ENCODE results near the gene SCAANT1.

Gene SCAANT1

GRCh38 chr3:63911873-63912767 is at the start of gene SCAANT1:
Gene SCAANT1 (minus strand): TSS chr3:63912383.
- DNase-seq = peak; percentile 83 to 85

GRCh38 chr3:63961891-63962290 is 49.7 kb upstream of the SCAANT1 start:
- no peak for DNase-seq

- no peak for DNase-seq
Measured at GRCh38 chr3:63960048-63960711, 48.0 kb upstream of the SCAANT1 start.

DNA sequence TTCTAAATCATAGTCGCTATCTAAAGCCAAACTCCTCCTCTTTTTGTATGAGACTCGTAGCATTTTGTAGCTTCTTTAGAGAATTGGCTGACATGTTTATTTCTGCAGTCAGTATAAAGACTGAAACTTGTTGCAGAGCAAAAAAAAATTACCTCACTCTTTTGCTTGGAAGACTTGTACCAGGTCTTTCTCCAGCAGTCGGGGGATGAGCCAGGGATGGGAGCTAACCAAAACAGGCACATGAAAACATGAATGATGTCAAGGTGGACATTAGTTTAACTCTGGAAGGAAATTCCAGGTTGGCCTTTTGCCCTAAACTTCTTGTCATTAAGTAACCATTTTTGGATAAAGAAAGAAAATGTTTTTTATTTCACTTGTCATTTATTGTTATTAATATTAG is 47.0 kb upstream of the SCAANT1 start:
- DNase-seq = no peak

DNA sequence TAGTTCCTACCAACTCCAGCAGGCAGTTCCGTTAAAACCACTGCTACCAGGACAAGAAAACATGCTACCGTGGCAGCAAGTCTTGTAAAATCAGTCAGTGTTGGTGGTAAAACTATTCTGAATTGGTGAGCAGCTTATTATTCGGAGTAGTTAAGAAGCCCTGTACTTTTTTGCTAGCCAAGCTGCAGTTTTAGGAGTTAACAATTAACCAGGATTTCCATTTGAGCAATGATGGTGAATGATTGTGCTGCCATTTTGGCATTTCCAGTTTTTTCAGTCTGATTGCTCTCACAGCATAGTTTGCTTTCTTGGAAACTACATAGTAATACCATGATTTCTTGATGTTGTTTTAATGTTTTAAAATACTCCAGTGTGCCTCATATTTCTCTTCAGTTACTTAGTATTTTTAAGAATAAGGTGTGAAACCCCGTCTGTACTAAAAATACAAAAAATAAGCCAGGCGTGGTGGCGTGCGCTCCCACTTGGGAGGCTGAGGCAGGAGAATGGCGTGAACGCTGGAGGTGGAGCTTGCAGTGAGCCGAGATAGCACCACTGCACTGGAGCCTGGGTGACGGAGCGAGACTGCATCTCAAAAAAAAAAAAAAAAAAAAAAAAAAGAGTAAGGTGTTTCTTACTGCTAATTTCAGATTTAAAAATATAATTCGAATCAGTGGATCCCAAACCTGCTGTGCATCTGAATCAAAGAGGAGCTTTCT is 43.8 kb upstream of the SCAANT1 start:
- no peak for DNase-seq

- no peak for DNase-seq
Measured at GRCh38 chr3:63955036-63955650, 43.0 kb upstream of the SCAANT1 start.

DNA sequence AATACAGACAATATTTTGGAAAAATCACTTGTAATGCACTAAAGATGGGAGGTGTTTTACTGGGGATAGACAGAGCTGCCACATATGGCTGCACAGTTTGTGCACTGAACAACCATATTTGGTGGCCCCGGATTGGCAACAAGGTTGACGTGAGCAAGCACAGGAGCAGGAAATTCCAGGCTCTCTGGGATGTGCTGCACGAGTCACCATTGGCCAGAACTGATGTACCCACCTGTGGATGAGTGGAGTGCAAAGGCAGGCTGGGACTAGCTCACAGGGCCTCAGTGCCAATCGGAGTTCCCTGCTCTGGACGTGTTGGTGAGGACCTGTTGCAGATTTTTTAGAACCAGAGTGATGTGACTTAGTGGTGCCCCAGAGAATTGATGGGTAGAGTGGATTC is 42.0 kb upstream of the SCAANT1 start:
- no peak for DNase-seq

GRCh38 chr3:63952248-63952594 is 40.0 kb upstream of the SCAANT1 start:
- DNase-seq = no peak

- no peak for DNase-seq
Measured at GRCh38 chr3:63951492-63952247, 39.5 kb upstream of the SCAANT1 start.

DNA sequence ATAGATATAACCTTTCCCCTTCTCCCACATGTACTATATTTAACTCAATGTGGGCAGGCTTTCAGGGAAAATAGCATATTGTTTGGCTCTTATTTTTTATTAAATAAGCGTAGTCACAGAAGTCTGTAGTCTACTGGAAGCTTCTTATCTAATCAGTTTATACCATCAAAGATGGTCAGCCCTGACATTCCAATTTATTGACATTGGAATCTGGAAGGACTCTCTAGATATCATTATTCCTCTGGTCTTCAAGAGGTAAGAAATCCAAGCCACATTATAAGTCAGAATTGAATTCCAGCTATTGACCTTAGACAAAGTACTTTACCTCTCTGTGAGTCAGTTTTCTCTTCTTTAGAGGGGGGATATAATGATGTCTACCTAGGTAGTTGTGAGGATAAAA is 38.5 kb upstream of the SCAANT1 start:
- no peak for DNase-seq

GRCh38 chr3:63949005-63949404 is 36.8 kb upstream of the SCAANT1 start:
- DNase-seq = no peak

GRCh38 chr3:63947594-63947993 is 35.4 kb upstream of the SCAANT1 start:
- no peak for DNase-seq

- DNase-seq = no peak
Measured at GRCh38 chr3:63946753-63947152, 34.6 kb upstream of the SCAANT1 start.

DNA sequence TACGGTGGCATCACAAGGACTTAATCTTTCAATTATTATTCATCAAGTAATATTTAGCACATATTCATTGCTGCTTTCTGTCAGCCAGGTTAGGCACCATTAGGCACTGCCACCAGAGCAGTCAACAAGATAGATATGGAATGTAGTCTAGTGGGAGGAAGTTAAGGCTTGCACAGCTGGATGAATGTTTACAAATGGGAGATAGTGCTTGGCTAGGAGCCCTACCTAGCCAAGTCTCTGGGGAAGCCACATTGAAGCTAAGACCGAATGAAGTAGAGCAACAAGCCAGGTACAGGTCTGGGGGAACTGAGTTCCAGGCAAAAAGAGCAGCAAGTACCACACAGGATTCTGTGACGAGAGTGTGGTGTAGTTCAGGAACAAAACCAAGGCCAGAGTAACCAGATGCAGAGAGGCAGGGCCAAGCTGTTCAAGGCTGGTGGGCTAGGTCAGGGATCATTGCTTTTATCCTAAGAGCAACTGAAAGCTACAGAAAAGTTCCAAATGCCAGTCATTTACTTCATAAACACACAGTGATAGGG is 33.4 kb upstream of the SCAANT1 start:
- no peak for DNase-seq

DNA sequence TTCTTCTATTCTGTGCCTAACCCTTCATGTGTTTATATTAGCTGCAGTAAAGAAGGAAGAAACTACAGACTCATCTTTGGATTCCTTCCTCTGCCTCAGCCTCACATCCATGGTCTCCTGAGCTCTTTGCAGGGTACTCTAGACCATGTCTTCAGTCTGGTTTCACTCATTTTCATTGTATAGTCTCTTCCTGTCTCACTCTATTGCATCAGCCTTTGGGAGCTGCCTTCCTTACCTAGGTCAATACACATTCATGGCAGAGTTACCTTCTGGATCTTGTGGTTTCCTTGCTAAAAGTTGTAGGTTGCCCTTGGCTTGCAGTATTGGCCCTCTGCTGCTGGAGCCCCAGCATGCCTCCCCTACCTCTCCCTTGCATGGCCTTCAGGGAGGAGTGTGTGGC is 31.5 kb upstream of the SCAANT1 start:
- no peak for DNase-seq

GRCh38 chr3:63942528-63942927 is 30.3 kb upstream of the SCAANT1 start:
- no peak for DNase-seq

- no peak for DNase-seq
Measured at GRCh38 chr3:63940389-63940757, 28.2 kb upstream of the SCAANT1 start.

DNA sequence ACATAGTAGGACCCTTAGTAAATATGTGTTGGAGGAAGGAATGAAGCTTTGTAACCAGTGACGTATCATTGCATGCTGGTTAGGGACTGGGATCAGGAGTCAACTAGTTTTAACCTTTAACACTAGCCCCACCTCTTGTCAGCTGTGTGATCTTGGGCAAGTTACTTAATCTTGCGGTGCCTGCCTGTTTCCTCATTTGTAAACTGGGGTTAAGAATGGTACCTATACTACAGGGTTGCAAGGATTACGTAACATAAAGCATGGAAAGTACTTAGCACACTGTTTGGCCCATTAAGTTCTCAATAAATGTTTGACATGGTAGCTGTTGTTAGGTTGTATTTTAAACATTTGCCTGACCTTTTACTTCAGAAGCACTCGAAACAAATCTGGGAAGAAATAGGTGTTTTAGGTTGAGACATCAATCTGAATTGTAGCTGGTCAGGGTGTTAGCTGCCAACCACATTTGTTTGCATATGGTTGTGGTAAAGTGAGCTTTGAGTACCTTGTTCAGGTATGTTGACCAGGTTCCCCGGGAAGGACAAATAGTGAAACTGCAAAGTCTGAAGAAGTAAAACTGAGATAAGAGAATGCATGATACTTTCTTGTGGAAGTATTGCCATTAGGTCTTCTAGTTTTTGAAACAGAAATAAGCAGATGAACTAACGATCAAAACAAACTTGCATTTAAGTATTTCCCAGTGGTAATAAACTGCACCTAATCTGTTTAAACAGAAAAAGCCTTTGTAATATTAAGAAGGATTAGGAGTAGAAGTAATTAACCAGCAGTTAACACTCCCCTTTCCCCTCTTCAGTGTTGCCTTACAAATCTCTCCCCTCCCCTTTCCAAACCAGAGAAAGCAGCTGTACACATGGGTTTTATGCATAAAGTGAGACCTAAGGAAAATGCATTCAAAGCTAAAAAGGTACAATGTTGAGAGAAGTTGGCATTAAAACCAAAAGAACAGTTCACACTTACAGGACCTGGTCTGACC is 25.8 kb upstream of the SCAANT1 start:
- DNase-seq = no peak

DNA sequence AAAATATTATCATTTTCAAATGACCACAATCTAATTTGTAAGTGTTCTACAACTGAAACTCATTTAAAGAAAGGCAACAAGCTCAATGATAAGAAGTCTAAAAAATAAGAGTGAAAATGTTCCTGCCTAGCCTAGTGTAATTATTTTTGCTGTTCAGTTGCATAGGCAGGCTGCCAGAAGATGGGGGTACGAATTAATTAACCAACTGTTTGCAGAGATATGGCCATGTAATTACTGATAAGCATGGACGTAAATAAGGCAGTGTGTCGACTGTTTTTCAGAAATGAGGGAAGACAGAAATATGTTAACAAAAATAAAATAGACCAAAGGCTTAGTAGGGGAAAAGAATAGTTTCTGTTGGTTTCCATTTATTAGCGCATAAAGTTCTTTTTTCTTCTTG is 24.7 kb upstream of the SCAANT1 start:
- no peak for DNase-seq

- no peak for DNase-seq
Measured at GRCh38 chr3:63934041-63934866, 22.1 kb upstream of the SCAANT1 start.

Measured in activated T-cell treated with anti-CD3 and anti-CD28 coated beads, Interleukin-2, amount 50 U/mL, for 48 hours (primary cell).